ENCODE measurements around the gene PTPRO. TPM values are rescaled to one million over a fixed set of nuclear protein-coding genes. Genes with fewer than 3 reads are reported as not detected.
"Not testable (repeated sequence)": the region's sequence is repeated elsewhere in the genome, so short reads cannot be mapped to it uniquely, and the experiment has no call there.

The PTPRO gene
- total RNA-seq, 1 donor = under 0.01 TPM

DNA sequence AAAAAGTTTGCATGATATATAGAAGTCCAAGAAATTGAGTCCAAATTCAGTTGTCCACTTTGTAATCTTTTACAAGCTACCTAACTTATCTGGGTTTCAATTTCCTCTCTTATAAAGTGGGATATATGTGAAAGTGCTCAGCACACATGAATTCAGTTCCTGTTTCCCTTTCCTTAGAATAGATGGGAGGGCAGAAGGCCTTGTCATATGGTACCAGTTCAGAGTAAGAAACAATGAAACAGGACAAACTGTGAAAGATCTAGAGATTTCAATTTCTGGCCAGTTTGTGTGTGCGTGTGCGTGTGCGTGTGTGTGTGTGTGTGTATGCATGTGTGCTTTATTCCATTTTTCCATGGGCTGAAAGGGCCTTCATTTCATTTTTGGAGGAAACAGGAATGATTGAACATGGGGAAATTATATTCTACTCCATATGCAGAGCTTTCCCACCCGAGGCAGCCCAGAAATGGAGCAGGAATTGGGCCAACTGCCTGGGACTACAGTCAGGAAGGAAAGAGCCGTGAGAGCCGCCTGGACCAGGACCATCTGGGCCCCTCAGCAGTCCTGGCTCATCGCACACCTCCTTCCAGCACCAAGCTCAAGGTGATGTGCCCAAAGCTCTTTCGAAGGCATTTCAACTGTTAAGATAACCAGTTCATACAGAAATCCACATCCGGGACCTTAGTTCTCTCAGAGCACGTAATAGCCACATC lies 283.7 kb downstream of the PTPRO start:
- Histone ChIP-seq H2AFZ (ENCODE audit: low read length) (no peak overlapping the region), H3K36me3 (ENCODE audit: insufficient read depth, low read length) (no peaks in the 10 kb centered on the region), H3K27me3 (ENCODE audit: insufficient read depth, low read length) (no peaks in the 10 kb centered on the region), H4K20me1 (ENCODE audit: insufficient read depth, low read length) (no peaks in the 10 kb centered on the region), H3K4me3 (ENCODE audit: insufficient read depth, low read length) (no peak overlapping the region), H3K4me1 (ENCODE audit: insufficient read depth, low read length) (peaks cover 24% of the 10 kb centered on the region), H3K9me3 (ENCODE audit: low read depth, low read length) (no peaks in the 10 kb centered on the region), H3K79me2 (ENCODE audit: insufficient read depth, low read length) (no peaks in the 10 kb centered on the region), H3K4me2 (ENCODE audit: insufficient read depth, low read length) (no peak overlapping the region), H3K27ac (ENCODE audit: low read depth, low read length) (no peak overlapping the region)
- no peak for TF ChIP-seq CTCF (IDR thresholded peaks at IDR 0.05; ENCODE audit: extremely low read depth, low read depth, low read length)
- no peak for DNase-seq (ENCODE audit: insufficient read length, low spot score, missing footprints)

GRCh38 chr12:15608406-15608805 lies 286.1 kb downstream of the PTPRO start:
- Histone ChIP-seq H2AFZ (ENCODE audit: low read length) (no peak overlapping the region), H3K4me2 (ENCODE audit: insufficient read depth, low read length) (no peak overlapping the region), H3K4me3 (ENCODE audit: insufficient read depth, low read length) (no peak overlapping the region), H4K20me1 (ENCODE audit: insufficient read depth, low read length) (no peaks in the 10 kb centered on the region), H3K4me1 (ENCODE audit: insufficient read depth, low read length) (peaks cover 7% of the 10 kb centered on the region), H3K79me2 (ENCODE audit: insufficient read depth, low read length) (no peaks in the 10 kb centered on the region), H3K27me3 (ENCODE audit: insufficient read depth, low read length) (no peaks in the 10 kb centered on the region), H3K9me3 (ENCODE audit: low read depth, low read length) (no peaks in the 10 kb centered on the region), H3K27ac (ENCODE audit: low read depth, low read length) (no peak overlapping the region), H3K36me3 (ENCODE audit: insufficient read depth, low read length) (no peaks in the 10 kb centered on the region)
- no peak for DNase-seq (ENCODE audit: insufficient read length, low spot score, missing footprints)
- no peak for TF ChIP-seq CTCF (IDR thresholded peaks at IDR 0.05; ENCODE audit: extremely low read depth, low read depth, low read length)

GRCh38 chr12:15608941-15609340 lies 286.6 kb downstream of the PTPRO start:
- H3K27me3 ChIP-seq (ENCODE audit: insufficient read depth, low read length) = no peaks in the 10 kb centered on the region
- no peak overlapping the region for H3K27ac ChIP-seq (ENCODE audit: low read depth, low read length)
- H2AFZ ChIP-seq (ENCODE audit: low read length) = no peak overlapping the region
- peaks cover 7% of the 10 kb centered on the region for H3K4me1 ChIP-seq (ENCODE audit: insufficient read depth, low read length)
- no peak for TF ChIP-seq CTCF (IDR thresholded peaks at IDR 0.05; ENCODE audit: extremely low read depth, low read depth, low read length)
- H4K20me1 ChIP-seq (ENCODE audit: insufficient read depth, low read length) = no peaks in the 10 kb centered on the region
- no peaks in the 10 kb centered on the region for H3K79me2 ChIP-seq (ENCODE audit: insufficient read depth, low read length)
- H3K9me3 ChIP-seq (ENCODE audit: low read depth, low read length) = no peaks in the 10 kb centered on the region
- H3K36me3 ChIP-seq (ENCODE audit: insufficient read depth, low read length) = no peaks in the 10 kb centered on the region
- no peak for DNase-seq (ENCODE audit: insufficient read length, low spot score, missing footprints)
- H3K4me3 ChIP-seq (ENCODE audit: insufficient read depth, low read length) = no peak overlapping the region
- H3K4me2 ChIP-seq (ENCODE audit: insufficient read depth, low read length) = peak overlapping the region; percentile 35

- TF ChIP-seq CTCF (IDR thresholded peaks at IDR 0.05; ENCODE audit: extremely low read depth, low read depth, low read length) = no peak
- Histone ChIP-seq H3K4me2 (ENCODE audit: insufficient read depth, low read length) (peak overlapping the region; percentile 26), H3K27ac (ENCODE audit: low read depth, low read length) (peak overlapping the region; percentile 65), H2AFZ (ENCODE audit: low read length) (no peak overlapping the region), H3K27me3 (ENCODE audit: insufficient read depth, low read length) (no peaks in the 10 kb centered on the region), H3K4me1 (ENCODE audit: insufficient read depth, low read length) (peaks cover 14% of the 10 kb centered on the region), H3K79me2 (ENCODE audit: insufficient read depth, low read length) (no peaks in the 10 kb centered on the region), H3K9me3 (ENCODE audit: low read depth, low read length) (no peaks in the 10 kb centered on the region), H3K4me3 (ENCODE audit: insufficient read depth, low read length) (no peak overlapping the region), H3K36me3 (ENCODE audit: insufficient read depth, low read length) (peaks cover 24% of the 10 kb centered on the region), H4K20me1 (ENCODE audit: insufficient read depth, low read length) (no peaks in the 10 kb centered on the region)
- DNase-seq (ENCODE audit: insufficient read length, low spot score, missing footprints) = no peak
These were observed 291.7 kb downstream of the PTPRO start for GRCh38 chr12:15613981-15614380.

- peaks cover 12% of the 10 kb centered on the region for H3K4me1 ChIP-seq (ENCODE audit: insufficient read depth, low read length)
- not testable (repeated sequence) for DNase-seq (ENCODE audit: insufficient read length, low spot score, missing footprints); H3K4me2 ChIP-seq (ENCODE audit: insufficient read depth, low read length); H3K79me2 ChIP-seq (ENCODE audit: insufficient read depth, low read length); H3K27me3 ChIP-seq (ENCODE audit: insufficient read depth, low read length); H4K20me1 ChIP-seq (ENCODE audit: insufficient read depth, low read length); H3K4me3 ChIP-seq (ENCODE audit: insufficient read depth, low read length); H3K27ac ChIP-seq (ENCODE audit: low read depth, low read length); H3K9me3 ChIP-seq (ENCODE audit: low read depth, low read length); H2AFZ ChIP-seq (ENCODE audit: low read length)
- H3K36me3 ChIP-seq (ENCODE audit: insufficient read depth, low read length) = peaks cover 49% of the 10 kb centered on the region
These were observed 294.2 kb downstream of the PTPRO start for GRCh38 chr12:15616495-15616894.
